Stimulated activated CD8-positive, alpha-beta memory T cell treated with anti-CD3 and anti-CD28 coated beads, Interleukin-7, amount 100 ng/mL, for 4 hours (primary cell): ENCODE data around the gene PDE2A.

Experiments
- DNase-seq, 2 donors: peaks; one replicate each; pipeline ENCODE4 v3.0.0-alpha.2; 2020; ENCODE audit warnings: low read depth in 2 of 2

Gene PDE2A

GRCh38 chr11:72546866-72547265 is 127.4 kb downstream of the PDE2A start:
- no peak for DNase-seq

- DNase-seq: no peak
Observed at GRCh38 chr11:72544589-72544988, 129.6 kb downstream of the PDE2A start.

- DNase-seq: no peak
Observed at GRCh38 chr11:72543849-72544542, 130.2 kb downstream of the PDE2A start.

- no peak for DNase-seq
Observed at GRCh38 chr11:72541257-72541974, 132.8 kb downstream of the PDE2A start.

GRCh38 chr11:72537051-72537450 is 137.2 kb downstream of the PDE2A start:
- no peak for DNase-seq

- DNase-seq: no peak
Observed at GRCh38 chr11:72535194-72535547, 139.1 kb downstream of the PDE2A start.

- no peak for DNase-seq
Observed at GRCh38 chr11:72534371-72535193, 139.6 kb downstream of the PDE2A start.

- DNase-seq: no peak
Observed at GRCh38 chr11:72529068-72529467, 145.2 kb downstream of the PDE2A start.

- DNase-seq: no peak
Observed at GRCh38 chr11:72528121-72528520, 146.1 kb downstream of the PDE2A start.
